A673 (cell line): Measurements from ENCODE around the gene RTL1.

Experiments used
- EZH2 ChIP-seq: fragments of 200-600 bp; sonication (generic); IDR thresholded peaks from 2 replicates; pipeline ENCODE4 v1.6.1; 2017; ENCODE audit warnings: borderline replicate concordance, low read depth, mild to moderate bottlenecking, mixed read lengths, antibody characterized with exemption, low read length; ENCODE audit not compliant: poor library complexity, severe bottlenecking
- TF ChIP-seq, protein P1 (sequence below): fragments of 300-800, 200-600 bp; sonication (generic); conservative IDR thresholded peaks from 2 replicates; pipeline ENCODE4 v1.5.1; 2017; ENCODE audit warnings: low read depth, mild to moderate bottlenecking, antibody characterized with exemption, low read length, moderate library complexity, mixed read lengths

DNA sequence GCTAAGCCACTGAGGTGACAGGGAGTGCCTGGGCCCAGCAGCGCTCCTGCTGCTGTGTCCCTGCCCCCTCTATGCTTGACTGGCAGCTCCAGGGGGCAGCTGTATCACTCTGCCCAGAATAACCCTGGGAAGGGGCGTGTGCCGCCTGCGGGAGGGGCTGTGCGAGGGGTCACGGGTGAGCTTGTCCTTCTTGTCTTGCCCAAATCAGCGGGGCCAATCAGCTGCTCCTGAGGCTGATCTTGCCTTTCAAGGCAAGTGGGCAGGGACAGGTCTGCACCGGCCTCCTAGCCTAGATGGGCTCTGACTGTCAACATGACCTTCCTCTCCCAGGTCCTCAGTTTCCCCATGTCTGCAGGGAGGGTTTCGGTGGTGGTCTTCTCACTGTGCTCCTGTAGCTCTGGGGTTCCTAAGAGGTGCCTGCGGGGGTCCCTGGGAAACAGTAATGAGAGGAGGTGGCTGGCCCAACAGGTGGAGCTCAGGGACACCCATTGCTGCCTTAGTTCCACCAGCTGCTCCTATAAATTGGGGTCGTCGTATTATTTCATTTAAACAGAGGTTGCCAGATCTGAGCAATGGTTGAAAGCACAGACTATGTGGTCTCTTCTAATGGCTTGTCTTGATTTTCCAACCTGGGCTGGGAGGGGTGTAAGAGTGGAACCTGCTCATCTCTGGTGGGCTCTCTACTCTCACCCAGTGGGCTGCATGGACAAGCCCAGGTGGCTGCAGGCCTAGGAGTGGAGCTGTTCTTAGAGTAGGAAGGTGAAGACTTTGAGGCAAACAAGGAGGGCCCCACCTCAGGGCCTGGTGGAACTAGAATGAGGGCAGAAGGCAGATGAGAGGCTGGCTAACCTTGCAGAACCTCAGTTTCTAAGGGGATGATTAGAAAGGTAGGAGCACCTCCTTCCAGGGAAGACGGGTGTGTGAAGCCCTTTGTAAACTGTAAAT, 11.7 kb downstream of the RTL1 start:
- no peak for TF ChIP-seq EZH2
- TF ChIP-seq, protein P1, sequence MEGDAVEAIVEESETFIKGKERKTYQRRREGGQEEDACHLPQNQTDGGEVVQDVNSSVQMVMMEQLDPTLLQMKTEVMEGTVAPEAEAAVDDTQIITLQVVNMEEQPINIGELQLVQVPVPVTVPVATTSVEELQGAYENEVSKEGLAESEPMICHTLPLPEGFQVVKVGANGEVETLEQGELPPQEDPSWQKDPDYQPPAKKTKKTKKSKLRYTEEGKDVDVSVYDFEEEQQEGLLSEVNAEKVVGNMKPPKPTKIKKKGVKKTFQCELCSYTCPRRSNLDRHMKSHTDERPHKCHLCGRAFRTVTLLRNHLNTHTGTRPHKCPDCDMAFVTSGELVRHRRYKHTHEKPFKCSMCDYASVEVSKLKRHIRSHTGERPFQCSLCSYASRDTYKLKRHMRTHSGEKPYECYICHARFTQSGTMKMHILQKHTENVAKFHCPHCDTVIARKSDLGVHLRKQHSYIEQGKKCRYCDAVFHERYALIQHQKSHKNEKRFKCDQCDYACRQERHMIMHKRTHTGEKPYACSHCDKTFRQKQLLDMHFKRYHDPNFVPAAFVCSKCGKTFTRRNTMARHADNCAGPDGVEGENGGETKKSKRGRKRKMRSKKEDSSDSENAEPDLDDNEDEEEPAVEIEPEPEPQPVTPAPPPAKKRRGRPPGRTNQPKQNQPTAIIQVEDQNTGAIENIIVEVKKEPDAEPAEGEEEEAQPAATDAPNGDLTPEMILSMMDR: no peak
